ENCODE data around the gene NT5C. TPM values are rescaled to one million over a fixed set of nuclear protein-coding genes. Genes with fewer than 3 reads are reported as not detected.
"Not testable (repeated sequence)": the region's sequence is repeated elsewhere in the genome, so short reads cannot be mapped to it uniquely, and the experiment has no call there.

Gene NT5C
- total RNA-seq, 4 donors from 2014 or later, result 74.5 to 121 (median 99.6) TPM

DNA sequence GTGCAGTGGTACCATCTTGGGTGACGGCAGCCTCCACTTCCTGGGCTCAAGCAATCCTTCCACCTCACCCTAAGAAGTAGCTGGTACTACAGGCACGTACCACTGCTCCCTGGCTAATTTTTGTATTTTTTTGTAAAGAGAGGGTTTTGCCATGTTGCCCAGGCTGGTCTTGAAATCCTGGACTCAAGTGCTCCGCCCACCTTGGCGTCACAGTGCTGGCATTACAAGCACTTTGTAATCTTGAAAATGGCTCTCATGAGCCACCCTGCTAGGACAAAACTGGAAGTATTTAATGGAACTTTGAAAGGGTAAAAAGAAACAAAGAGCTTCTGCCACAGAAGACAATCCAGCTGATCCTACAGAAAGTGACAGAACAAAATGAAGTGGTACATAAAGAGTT is 42.0 kb upstream of the NT5C start:
- peaks cover 0 to 85% of the 10 kb centered on the region in 2 donors for H3K36me3 ChIP-seq
- no peak for TF ChIP-seq EP300 (IDR thresholded peaks at IDR 0.05)
- no peak for TF ChIP-seq POLR2AphosphoS5 (IDR thresholded peaks at IDR 0.05)
- TF ChIP-seq POLR2A (IDR thresholded peaks at IDR 0.05), result no peak
- TF ChIP-seq, protein P1, sequence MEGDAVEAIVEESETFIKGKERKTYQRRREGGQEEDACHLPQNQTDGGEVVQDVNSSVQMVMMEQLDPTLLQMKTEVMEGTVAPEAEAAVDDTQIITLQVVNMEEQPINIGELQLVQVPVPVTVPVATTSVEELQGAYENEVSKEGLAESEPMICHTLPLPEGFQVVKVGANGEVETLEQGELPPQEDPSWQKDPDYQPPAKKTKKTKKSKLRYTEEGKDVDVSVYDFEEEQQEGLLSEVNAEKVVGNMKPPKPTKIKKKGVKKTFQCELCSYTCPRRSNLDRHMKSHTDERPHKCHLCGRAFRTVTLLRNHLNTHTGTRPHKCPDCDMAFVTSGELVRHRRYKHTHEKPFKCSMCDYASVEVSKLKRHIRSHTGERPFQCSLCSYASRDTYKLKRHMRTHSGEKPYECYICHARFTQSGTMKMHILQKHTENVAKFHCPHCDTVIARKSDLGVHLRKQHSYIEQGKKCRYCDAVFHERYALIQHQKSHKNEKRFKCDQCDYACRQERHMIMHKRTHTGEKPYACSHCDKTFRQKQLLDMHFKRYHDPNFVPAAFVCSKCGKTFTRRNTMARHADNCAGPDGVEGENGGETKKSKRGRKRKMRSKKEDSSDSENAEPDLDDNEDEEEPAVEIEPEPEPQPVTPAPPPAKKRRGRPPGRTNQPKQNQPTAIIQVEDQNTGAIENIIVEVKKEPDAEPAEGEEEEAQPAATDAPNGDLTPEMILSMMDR (IDR thresholded peaks at IDR 0.05), result no peak

DNA sequence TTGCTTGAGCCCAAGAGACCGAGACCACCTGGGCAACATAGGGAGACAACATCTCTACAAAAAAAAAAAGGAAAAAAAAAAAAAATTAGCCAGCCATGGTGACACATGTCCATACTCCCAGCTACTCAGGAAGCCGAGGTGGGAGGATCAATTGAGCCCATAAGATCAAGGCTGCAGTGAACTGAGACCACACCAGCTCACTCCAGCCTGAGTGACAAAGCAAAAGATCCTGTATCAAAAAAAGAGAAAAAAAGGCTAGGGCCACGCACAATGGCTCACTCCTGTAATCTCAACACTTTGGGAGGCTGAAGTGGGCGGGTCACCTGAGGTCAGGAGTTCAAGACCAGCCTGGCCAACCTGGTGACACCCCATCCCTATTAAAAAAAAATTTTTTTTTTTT is 37.5 kb upstream of the NT5C start:
- Histone ChIP-seq H3K9me3 (no peaks in the 10 kb centered on the region), H3K36me3 (peaks cover 0 to 86% of the 10 kb centered on the region in 2 donors), H3K27me3 (no peaks in the 10 kb centered on the region), H3K4me1 (peaks cover 0 to 31% (median 0%) of the 10 kb centered on the region in 3 donors), H3K4me3 (no peak overlapping the region), H3K27ac (no peak overlapping the region)
- TF ChIP-seq EP300 (IDR thresholded peaks at IDR 0.05) (no peak), POLR2AphosphoS5 (IDR thresholded peaks at IDR 0.05) (no peak), POLR2A (IDR thresholded peaks at IDR 0.05) (no peak)
- TF ChIP-seq, protein P1 (IDR thresholded peaks at IDR 0.05), result no peak
- no peak for ATAC-seq
- 86 to 88% methylated on average over 1 to 4 of the region's 4 CpGs for WGBS, 2 donors (ENCODE audit: low coverage in 1 of 2)

More for the DNA sequence above, 42.0 kb upstream of the NT5C start:
- H3K4me3 ChIP-seq, result no peak overlapping the region
- no peak overlapping the region for H3K27ac ChIP-seq
- H3K9me3 ChIP-seq, result no peaks in the 10 kb centered on the region
- H3K4me1 ChIP-seq, result peaks cover 0 to 64% (median 0%) of the 10 kb centered on the region in 3 donors
- 72% methylated on average over 3 of the region's 4 CpGs; no CpG with 5 or more reads in 1 of the 2 donors for WGBS, 2 donors (ENCODE audit: low coverage in 1 of 2)
- no peaks in the 10 kb centered on the region for H3K27me3 ChIP-seq
- no peak for ATAC-seq

DNA sequence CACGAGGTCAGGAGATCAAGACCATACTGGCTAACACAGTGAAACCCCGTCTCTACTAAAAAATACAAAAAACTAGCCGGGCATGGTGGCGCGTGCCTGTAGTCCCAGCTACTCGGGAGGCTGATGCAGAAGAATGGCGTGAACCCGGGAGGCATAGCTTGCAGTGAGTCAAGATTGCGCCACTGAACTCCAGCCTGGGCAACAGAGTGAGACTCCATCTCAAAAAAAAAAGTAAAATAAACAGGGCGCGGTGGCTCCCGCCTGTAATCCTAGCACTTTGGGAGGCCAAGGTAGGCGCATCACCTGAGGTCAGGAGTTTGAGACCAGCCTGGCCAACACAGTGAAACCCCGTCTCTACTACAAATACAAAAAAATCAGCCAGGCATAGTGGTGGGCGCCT is 33.1 kb upstream of the NT5C start:
- not testable (repeated sequence) for H3K27me3 ChIP-seq, ATAC-seq, H3K4me1 ChIP-seq, H3K27ac ChIP-seq, H3K9me3 ChIP-seq, H3K4me3 ChIP-seq
- H3K36me3 ChIP-seq, result peaks cover 0 to 56% of the 10 kb centered on the region in 2 donors
- WGBS, 2 donors (ENCODE audit: low coverage in 1 of 2), result 92 to 96% methylated on average over 8 to 10 of the region's 15 CpGs

DNA sequence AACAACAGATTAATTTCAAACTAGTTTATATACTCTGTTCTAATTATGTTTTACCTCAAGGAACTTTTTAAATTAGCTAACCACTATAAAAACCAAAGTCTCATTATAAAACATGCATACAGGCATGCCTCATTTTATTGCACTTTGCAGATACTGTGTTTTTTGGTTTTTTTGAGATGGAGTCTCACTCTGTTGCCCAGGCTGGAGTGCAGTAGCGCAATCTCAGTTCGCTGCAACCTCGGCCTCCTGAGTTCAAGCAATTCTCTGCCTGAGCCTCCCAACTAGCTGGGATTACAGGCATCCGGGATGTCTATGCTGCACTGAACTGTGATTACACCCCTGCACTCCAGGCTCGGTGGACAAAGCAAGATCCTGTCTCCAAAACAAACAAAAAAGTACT is 31.5 kb upstream of the NT5C start:
- no peaks in the 10 kb centered on the region for H3K4me1 ChIP-seq
- WGBS, 2 donors (ENCODE audit: low coverage in 1 of 2), result 96 to 100% methylated on average over 1 to 3 of the region's 5 CpGs
- H3K27ac ChIP-seq, result no peak overlapping the region
- H3K4me3 ChIP-seq, result no peak overlapping the region
- TF ChIP-seq, protein P1 (IDR thresholded peaks at IDR 0.05), result no peak
- TF ChIP-seq POLR2A (IDR thresholded peaks at IDR 0.05), result no peak
- peaks cover 0 to 46% of the 10 kb centered on the region in 2 donors for H3K36me3 ChIP-seq
- ATAC-seq, result no peak
- H3K9me3 ChIP-seq, result no peaks in the 10 kb centered on the region
- H3K27me3 ChIP-seq, result no peaks in the 10 kb centered on the region

DNA sequence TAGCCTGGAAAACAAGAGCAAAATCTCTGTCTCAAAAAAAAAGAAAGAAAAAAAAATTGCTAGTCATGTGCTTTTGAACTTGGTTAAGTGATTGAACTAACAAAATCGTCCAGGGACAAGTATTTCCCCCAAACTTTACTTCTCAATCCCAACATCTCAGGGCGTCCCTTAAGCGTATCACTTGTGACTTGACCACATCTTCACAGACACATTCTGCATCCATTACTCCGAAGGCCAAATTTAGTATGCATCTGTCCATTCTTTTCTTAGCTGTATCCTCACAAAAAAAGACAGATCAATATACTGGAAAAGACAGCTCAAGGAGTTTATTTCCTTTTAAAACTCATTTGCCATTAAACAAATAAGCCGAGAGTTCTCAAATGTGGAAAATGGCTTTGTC is 28.7 kb upstream of the NT5C start:
- H3K4me3 ChIP-seq, result no peak overlapping the region
- H3K9me3 ChIP-seq, result no peaks in the 10 kb centered on the region
- WGBS, 2 donors (ENCODE audit: low coverage in 1 of 2), result 87 to 92% methylated on average over 5 of the region's 5 CpGs
- ATAC-seq, result no peak
- H3K36me3 ChIP-seq, result peaks cover 0 to 18% of the 10 kb centered on the region in 2 donors
- H3K27me3 ChIP-seq, result no peaks in the 10 kb centered on the region
- H3K4me1 ChIP-seq, result peaks cover 0 to under 1% (median 0%) of the 10 kb centered on the region in 3 donors
- TF ChIP-seq POLR2AphosphoS5 (IDR thresholded peaks at IDR 0.05) (no peak), POLR2A (IDR thresholded peaks at IDR 0.05) (no peak), EP300 (IDR thresholded peaks at IDR 0.05) (no peak)
- TF ChIP-seq, protein P1 (IDR thresholded peaks at IDR 0.05), result no peak
- H3K27ac ChIP-seq, result no peak overlapping the region

All from gastroesophageal sphincter (tissue), 4 donors.